ENCODE results near the gene FBLN5.
"Not testable (repeated sequence)": the region's sequence is repeated elsewhere in the genome, so short reads cannot be mapped to it uniquely, and the experiment has no call there.

Gene FBLN5

DNA sequence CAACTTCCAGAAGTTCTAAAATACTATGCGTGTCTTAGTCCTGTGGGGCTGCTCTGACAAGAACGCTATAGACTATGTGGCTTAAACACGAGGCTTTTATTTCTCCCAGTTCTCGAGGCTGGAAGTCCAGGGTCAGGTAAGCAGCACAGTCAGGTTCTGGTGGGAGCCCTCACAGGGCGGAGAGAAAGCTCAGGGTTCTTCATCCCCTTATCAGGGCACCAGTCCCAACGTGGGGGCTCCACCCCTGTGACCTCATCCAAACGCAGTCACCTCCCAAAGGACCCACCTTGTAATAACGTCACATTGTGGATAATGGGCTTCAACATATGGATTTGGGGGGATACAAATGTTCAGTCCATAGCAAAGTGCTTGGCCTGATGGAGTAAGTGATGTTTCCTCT, 43.0 kb downstream of the FBLN5 start:
- DNase-seq = no peak

DNA sequence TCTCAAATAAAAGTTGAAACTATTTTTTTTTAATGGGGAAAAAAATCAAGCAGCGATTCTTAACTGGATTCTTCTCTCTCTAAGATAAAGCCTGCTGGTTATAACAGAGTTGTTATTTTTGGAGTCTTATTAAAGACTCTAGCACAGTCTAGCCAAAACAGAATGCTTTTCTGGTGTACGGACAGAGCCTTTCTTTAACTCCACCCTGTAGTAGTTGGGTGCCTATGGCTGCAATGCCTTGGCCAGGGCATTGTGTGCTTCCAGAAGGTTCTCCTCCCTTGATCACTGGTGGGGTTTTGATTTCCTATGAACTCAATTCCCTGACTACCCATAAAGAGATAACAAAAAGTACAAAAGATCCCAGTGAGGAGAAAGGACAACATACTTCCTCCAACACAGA, 44.4 kb downstream of the FBLN5 start:
- DNase-seq = no peak

DNA sequence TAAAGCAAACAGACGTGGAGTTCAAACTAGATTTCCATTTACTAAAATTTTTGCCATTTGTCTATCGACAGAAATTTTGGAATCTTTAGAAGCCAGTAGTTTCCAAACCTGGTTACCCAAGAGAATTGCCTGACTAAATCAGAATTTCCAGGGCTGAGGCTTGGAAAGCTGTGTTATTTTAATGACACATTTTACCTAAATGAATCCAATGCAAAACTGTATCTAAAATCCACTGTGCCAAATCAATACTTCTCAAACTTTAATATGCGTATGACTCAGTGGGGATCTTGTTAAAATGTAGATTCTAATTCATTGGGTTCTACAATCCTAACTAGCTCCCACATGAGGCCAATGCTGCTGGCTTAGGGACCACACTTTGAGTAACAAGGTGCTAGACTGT, 45.2 kb downstream of the FBLN5 start:
- DNase-seq = no peak

DNA sequence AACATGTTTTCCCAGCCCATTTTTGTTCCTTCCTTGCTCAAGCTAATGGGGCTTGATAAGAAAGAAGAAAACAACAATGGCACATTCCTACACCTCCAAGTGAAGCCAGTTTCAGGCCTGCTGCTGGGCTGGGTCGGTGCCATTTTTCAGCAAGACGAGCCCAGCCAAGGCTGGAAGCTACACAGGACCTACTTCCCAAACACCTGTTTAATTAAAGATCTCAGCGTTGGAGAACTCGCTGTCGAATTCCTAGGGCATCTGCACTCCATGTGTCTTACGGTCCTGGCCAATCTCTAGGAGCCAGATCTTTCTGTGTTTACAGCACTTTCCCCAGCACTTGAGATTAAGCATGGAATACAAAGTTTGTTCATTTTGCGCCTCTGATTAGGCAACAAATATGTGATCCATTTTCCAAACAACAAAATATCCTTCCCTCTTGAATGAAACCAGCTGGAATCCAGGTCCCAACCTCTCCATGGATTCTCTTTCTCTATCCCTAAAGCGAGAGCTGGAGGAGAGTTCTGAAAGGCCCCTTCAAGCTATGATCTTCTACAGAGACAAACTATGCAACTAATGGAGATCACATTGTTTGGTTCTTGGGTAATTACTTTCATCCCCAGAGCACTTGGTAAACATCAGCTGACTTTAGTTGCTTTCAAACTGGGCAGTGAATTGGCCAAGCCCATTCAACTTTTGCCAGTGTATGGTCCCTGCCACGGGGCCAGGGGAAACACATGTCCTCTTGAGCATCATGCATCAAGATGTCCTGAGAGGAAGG, 45.9 kb downstream of the FBLN5 start:
- no peak for DNase-seq

DNA sequence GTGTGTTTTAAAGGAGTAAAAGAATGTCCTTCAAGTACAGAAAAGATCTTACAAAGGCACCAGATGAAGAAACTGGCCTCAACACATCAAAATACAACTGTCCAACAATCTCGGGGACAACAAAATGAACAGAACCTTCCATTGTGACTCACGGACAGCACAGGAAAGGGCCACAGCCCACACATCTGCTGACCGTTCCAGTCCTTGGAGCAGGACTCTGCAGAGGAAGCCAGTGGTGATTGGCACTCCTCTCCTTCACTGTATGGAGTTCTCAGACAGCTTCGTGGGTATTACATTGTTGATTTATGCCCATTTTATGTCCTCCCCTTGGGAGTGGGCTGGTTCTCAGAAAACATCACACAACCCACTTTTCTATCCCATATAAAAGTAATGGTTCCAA, 47.7 kb downstream of the FBLN5 start:
- DNase-seq = no peak

DNA sequence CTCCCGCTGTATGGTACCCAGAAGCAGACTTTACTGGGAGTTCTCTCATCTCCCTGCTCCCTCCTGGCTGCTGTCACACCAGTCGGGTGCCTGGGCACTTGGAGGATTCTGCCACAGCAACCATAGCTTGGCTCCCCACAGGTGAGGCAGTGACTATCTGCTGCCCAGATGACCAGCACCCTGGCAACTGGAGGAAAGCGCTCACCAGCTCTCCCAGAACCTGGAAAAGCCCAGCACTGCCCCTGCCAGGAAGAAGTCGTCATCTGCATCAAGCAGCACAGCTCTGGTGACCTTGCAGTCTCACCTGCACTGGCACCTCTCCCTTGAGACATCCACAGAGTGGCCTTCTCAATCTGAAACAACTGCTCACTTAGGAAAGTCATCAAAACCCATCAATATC, 48.3 kb downstream of the FBLN5 start:
- DNase-seq = no peak

DNA sequence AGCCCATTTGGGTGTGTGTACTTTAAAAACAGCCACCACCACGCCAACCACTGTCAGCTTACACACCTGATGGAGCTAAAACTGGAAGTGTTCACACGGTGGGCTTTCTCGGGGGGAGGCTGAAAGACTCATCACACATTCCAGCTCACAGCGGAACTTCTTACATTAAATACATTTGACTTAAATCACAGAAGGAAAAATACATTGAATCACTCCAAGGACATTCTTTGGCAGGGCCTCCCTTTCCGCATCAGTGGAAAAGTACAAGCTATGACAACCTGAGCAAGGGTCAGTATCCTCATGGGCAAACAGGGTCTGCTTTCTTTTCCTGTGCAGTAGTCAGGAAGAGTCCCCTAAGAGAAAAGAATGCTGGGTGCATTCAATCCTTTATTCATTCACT, 49.1 kb downstream of the FBLN5 start:
- no peak for DNase-seq

DNA sequence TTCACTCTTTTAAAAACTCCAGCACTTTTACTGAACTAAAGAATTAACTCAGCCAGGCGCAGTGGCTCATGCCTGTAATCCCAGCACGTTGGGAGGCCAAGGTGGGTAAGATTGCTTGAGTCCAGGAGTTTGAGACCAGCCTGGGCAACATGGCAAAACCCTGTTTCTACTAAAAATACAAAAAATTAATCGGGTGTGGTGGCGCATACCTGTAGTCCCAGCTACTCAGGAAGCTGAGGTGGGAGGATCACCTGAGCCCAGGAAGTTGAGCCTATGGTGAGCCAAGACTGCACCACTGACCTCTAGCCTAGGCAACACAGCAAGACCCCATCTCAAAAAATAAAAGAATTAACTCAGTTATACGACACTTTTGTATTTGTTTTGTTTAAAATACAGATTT, 49.8 kb downstream of the FBLN5 start:
- DNase-seq = not testable (repeated sequence)

DNA sequence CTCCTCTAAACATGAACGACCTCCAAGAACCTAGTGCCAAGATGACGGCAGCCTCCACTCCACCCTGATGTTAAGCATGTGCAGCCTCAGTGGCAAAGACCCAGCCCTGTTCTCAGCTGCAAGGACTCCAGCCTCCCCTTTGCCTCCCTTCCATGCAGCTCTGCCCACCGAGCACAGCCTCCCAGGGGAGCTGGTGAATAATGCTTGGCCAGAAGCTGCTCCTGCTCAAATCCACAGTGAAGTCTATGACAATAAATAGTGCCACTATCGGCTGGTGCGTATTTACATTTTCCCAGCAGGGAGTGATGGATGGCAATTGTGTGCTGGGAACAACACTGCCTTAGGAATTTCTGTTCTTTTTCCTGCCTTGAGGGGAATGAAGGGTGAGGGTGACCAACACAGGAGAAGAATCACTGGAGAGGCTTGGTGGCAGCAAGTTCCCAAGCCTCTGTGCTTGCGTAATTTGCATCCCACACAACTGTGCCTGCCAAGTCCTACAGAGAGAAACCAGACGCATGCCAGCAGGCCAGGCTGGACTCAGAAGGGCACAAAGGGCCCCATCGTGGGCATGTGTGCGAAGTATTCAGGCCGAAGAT, 50.3 kb downstream of the FBLN5 start:
- no peak for DNase-seq

DNA sequence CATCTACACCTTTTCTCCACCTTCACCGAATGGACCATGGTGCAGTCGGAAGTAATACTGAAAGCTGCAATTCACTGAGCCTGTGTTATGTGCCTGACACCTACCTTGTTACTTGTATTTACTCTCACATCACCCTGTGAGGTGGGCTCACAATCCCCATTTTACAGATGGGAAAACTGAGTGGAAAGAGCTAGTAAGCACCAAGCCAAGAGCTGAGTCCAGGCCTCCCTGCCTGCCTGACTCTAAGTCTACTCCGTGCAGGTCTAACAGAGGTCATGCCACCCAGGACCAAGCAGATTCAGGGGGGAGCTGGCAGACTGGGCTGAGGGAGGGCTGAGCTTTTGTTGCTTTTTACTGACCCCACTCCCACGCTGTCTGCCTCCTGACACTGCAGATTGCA, 51.1 kb downstream of the FBLN5 start:
- no peak for DNase-seq

DNA sequence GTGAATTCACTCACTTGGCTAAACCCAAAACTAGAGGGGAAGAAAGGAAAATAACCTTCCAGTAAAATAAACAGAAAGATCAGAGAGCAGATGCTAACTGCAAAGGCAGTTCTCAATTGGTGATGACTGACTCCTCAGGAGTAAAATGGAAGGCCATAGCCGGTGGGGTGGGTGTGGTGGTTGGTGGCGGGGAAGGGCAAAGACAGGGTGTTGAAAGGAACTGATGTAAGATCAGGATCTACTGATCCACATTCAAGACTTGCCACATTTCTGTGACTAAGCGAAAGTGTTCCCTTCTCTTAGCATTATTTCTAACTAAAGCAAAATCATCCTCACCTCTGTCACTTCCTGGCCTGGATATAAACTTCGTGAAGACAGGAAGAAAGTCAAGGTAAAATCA, 53.8 kb downstream of the FBLN5 start:
- no peak for DNase-seq

DNA sequence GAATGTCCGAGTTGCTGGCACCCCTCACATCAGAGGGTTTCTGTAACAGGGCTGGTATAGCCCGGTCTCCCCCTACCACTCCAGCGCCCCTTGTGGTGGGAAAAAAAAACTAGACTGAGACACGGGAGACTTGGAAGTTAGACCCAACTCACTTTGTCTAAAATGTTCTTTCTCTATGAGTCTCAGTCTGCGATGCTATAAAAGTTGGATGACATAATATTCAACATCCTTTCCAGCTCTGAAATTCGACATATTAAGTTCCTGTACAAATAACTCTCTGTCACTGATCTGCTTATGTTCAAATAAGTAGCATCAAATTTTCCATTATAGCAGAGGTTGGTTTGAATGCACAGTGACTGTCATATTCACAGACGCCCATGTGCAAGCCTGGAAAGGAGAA, 54.5 kb downstream of the FBLN5 start:
- no peak for DNase-seq

DNA sequence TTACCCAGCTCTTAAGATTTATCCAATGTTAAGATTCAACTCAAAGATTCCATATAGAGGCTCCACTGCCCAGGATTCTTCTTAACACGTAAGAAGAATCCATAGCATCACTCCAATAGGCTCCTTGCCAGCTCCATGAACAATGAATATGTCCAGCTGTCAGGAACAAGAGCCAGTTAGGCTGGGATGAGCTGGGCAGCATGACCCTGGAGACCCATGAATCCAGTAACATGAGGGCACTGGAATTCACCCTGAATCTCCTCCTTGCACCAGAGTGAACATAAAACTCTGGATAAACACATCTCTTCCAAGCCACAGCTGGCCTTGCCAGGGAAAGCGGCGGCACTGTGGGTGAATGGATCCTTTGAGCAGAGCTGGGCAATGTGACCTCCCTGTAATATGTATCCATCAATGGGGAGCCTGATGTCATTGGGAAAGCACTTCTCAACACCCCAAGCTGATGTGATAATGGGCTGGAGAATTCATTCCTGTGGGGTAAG, 55.7 kb downstream of the FBLN5 start:
- no peak for DNase-seq

DNA sequence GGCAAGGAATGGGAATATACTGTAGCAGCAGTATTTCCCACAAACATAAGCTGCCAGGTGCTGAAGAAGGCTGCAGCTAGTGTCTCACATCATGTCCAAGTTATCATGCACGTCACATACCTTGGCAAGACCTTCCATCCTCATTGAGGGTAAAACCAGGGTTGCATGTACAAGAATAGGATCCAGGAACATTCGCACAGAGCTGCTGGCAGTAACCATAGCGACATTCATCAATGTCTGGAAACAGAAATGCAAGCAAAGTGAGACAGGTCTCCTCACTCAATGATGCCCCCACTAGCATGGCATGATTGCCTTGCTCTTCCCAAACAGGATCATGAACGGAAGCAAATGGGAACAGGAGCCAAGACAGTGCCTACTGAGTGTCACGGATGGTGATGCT, 56.4 kb downstream of the FBLN5 start:
- no peak for DNase-seq

DNA sequence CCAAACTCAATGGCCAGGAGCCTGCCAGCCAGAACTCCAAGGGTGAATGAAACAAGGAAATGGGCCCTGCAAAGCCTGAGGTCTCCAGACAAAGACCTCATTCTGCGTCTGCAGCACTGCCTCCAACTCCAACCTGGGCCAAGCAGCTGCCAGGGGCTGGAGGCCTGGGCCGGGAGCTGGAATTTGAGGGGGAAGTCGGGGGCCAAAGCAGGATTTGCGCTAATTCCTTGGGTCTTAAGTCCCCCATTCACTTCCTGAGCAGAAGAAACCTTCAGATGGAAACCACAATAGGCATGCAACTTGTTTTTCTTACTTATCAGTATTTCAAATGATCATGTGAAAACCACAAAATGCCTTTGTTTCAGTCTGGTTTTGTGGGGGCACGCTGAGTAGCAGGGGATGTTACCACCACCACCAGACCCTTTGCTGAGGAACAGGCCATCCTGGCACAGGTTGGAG, 57.2 kb downstream of the FBLN5 start:
- no peak for DNase-seq

DNA sequence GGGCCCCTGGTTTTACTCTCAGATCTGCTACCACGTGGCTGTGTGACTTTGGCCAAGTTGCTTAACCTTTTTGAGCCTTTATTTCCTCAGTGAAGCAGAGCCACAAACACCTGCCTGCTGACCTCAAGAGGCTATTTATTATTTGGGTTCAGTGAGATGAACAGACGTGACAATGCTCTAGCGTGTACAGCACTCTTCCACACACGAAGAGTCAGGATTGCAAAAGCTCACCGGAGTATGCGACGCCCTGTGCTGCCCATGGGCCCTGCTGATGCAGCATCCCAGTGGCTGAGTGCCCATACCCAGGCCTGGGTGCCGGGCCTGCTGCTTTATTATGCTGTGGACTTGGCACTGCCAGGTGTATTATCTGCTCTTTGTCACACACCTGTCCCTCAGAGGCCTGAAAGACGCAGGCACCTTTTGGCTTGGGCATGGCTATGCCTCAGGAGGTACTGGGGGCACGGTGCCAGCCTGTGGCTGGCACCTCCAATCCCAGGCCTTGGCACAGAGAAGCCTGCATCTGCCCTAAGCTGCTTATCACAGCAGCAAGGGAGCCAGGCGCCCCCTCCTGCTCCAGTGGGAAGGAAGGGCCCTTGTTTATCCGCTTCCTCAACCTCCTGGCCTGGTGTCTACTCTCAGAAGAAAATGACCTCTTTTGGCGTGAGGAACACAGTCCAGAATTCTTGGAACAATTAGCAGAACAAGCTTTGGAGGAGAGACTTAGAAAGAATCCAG, 57.9 kb downstream of the FBLN5 start:
- DNase-seq = no peak

DNA sequence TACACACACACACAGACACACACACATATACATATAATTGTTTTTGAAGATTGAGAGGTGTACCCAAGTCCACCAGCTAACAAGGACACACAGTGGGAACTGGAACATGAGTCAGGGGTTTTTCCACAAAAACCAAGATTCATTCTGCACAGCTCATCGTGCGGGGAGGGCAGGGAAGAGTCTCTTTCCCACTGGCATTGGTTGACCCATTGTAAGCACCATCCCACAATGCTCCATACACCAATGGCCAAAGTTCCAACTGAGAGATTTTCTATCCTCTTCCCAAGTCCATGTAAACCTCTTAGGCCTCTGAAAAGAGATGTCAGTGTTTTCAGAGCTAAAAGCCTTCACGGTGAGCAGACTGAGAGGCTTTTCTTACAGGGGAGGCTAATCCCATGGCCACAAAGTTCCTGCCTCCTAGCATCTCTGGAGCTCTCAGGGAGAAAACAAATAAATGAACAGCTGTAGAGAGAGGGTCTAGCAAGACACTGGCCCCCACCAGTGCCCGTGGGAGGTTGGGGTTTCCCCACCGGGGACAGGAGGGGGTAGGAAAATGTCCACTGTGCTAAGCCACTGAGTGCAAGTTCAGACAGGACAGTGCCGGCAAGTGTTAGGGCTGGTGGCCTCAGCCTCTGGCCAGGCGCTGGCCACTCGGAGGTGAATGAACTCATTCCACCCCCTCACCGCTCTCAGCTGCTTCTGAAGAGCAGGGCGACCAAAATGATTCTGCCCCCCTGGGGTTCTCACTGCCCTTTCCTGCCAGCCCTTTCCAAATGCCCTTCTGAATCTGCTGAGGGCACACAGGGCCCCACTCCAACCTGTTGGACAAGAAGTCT, 58.6 kb downstream of the FBLN5 start:
- DNase-seq = no peak

DNA sequence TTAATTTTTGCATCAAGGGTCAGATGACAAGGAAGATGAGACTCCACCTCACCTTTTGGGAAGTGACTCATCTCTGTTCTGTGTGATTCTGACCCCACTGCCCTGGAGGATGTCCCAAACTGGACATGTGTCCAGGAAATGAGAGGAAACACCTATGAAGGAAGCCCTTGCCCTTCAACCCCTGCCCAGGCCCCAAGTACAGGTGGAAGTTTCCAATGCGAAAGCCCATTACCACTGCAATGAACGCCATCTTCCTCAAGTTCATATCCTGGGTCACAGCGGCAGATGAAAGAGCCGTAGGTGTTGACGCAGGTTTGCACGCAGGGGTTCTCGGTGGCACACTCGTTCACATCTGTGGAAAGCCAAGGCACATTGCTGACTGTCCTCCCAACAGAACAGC, 60.5 kb downstream of the FBLN5 start:
- DNase-seq = no peak

DNA sequence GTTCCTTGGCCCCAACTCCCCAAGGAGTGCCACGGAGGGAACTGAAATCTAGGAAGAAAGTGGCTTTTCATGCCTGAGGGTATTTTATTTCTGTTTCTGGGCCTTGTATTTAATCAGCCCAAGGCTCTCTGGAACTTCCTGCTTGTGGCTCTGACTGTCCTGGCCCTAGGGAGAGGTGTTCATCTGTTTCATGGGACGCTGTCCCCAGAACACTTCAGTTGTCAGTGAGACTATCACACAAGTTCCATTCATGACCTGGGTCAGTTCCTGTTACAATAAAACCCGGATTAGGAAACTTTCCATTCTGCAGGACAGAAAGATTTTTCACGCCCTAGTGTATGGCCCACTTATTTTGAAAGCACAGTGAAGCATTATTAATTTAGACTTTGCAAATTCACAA, 61.7 kb downstream of the FBLN5 start:
- DNase-seq = no peak

DNA sequence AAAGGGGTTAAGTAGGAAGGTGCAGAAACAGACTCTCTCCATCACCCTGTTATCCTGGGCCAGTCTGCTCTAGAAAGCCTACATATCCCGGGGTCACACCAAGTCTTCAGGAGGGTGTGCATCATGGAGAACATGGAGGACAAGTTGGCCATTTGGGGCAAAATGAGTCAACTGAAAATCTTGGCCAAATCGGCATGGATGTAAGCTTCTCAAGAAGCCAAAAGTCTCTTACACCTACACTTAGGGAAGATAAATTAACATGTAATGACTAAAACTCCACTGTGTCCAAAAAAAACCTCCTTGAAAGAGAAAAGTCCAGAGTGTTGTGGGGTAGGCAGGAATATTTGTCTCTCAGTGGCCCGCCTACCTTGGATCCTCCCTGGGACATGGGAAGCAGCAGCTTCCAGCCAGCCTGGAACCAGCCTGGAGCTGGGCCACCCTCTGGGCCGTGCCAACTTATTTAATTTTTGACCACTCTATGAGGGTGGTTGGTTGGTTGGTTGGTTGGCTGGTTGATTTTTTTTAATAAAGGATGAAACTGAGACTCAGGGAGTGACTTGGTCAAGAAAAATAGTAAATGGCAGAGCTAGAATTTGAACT, 62.3 kb downstream of the FBLN5 start:
- DNase-seq = no peak

DNA sequence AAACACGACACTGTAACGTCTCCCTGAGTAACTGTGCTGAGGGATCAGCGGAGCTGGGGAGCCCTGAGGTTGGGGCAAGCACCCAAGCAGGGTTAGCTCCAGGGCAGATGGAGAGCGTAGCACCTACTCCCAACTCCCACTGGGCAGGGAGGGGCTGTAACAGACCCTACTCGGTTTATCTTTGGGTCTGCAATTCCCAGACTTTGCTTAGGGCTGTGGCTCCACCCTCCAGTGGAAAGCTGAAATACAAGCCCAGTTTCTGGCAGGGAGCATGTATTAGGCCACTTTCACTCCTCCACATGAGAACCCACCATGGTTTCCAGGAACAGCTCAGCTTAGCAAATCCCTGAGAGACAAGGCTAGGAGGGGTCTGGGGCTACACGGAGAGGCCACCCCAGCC, 62.8 kb downstream of the FBLN5 start:
- DNase-seq = no peak

DNA sequence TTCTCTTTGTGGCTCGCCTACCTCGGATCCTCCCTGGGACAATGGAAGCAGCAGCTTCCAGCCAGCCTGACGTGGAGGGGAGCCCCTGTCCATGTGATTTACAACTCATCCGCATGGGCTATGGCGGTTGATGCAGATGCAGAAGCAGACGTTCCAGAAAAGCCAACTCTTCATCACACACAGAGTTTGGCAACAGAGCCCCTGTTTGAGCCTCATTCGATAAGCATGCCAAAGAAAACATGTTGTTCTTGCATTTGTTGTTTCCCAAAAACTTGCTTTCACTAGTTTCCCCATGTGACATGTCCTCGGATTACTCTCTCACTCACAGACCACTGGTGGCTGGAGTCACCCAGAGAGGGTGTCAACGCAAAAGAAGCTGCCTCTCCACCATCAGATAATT, 63.7 kb downstream of the FBLN5 start:
- DNase-seq = no peak

DNA sequence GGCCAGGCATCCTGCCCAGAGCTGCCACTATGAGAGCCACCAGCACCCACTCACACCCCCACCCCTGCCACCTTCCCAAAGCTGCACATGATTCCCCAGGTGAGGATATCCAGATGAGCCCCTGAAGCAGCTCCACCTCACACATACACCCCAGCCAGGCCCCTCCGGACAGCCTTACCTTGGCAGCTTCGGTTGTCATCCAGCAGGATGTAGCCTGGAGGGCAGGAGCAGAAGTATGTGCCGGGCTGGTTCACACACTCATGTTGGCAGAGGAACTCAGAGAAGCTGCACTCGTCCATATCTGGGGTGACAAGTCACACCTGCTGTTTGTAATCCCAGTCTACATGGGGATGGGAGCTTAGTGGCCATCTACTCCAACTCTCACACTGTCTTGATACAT, 64.7 kb downstream of the FBLN5 start:
- DNase-seq = no peak

All from NCI-H526 treated with DMSO at 0.1 percent for 48 hours (cell line).